GM18861 (cell line): ENCODE results near the gene ZNF79.

Experiments used
- ATAC-seq: cut with Tn5 transposase; IDR thresholded peaks from one replicate; pipeline ENCODE4 v1.9.1; 2021; ENCODE audit not compliant: unreplicated experiment

ZNF79 gene

GRCh38 chr9:127493592-127494303, 69.6 kb downstream of the ZNF79 start:
- ATAC-seq: no peak

GRCh38 chr9:127494304-127494702, 70.1 kb downstream of the ZNF79 start:
- no peak for ATAC-seq
